GM12864 (cell line): ENCODE measurements around the gene CCDC137.
"Not testable (repeated sequence)": the region's sequence is repeated elsewhere in the genome, so short reads cannot be mapped to it uniquely, and the experiment has no call there.

ENCODE experiments used
- DNase-seq: peaks from one replicate; pipeline ENCODE4 v3.0.0-alpha.2; 2011; ENCODE audit warnings: low read depth
- H3K4me3 ChIP-seq: 2 replicates; pipeline ENCODE4 v1.5.1; 2011; ENCODE audit warnings: mild to moderate bottlenecking, low read depth, low read length, control low read depth
- TF ChIP-seq, protein P1 (sequence below): IDR thresholded peaks from 2 replicates; pipeline ENCODE4 v1.5.1; 2011; ENCODE audit warnings: low read depth, mild to moderate bottlenecking, moderate library complexity, low read length, control low read depth, inconsistent platforms; ENCODE audit errors: missing control alignments

CCDC137 gene, protein sequence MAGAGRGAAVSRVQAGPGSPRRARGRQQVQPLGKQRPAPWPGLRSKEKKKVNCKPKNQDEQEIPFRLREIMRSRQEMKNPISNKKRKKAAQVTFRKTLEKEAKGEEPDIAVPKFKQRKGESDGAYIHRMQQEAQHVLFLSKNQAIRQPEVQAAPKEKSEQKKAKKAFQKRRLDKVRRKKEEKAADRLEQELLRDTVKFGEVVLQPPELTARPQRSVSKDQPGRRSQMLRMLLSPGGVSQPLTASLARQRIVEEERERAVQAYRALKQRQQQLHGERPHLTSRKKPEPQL

DNA sequence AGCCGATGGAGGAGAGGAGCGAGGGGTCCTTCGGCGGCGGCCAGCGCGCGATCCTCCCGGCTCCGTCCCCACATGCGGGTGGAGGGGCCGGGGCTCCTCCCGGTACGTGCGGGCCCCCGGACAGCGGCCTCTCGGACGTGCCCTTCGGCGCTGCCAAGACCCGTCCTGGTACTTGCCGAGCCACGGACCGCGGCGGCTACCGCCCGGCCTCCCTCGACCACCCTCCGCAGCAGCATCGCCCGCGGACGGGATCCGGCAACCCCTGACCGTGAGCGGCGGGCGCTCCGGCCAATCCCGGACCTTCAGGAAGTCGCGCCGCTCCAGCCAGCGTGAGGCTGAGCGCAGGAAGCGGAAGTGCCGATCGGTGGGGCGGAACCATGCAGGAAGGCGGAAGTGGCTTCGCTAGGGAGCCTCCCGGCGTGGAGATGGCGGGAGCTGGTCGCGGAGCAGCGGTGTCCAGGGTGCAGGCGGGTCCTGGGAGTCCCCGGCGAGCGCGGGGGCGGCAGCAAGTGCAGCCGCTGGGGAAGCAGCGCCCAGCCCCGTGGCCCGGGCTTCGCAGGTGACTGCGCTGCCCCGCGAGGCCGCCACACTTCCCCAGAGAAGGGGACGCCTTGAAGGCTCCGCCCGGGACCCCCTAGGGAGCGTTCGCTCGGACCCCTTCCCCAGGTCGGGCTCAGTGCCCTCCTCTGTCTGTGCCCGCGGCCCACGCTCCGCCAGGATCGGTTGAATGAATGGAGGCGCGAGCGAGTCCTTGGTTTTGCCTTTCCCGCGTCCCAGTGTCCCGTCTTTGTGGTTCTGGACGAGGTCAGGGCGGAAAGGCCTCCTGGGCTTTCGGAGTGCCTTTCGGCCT, at the start of gene CCDC137, which contains the start of gene OXLD1:
CCDC137 (plus strand) TSS at position 396 of the 850 bp plus-strand sequence; CDS start at position 426, 30 bp downstream.
OXLD1 (minus strand) TSS at position 264 of the 850 bp plus-strand sequence; CDS start at position 236, 28 bp downstream.
- TF ChIP-seq, protein P1, sequence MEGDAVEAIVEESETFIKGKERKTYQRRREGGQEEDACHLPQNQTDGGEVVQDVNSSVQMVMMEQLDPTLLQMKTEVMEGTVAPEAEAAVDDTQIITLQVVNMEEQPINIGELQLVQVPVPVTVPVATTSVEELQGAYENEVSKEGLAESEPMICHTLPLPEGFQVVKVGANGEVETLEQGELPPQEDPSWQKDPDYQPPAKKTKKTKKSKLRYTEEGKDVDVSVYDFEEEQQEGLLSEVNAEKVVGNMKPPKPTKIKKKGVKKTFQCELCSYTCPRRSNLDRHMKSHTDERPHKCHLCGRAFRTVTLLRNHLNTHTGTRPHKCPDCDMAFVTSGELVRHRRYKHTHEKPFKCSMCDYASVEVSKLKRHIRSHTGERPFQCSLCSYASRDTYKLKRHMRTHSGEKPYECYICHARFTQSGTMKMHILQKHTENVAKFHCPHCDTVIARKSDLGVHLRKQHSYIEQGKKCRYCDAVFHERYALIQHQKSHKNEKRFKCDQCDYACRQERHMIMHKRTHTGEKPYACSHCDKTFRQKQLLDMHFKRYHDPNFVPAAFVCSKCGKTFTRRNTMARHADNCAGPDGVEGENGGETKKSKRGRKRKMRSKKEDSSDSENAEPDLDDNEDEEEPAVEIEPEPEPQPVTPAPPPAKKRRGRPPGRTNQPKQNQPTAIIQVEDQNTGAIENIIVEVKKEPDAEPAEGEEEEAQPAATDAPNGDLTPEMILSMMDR: no peak
- peak; percentile 89 for DNase-seq
- H3K4me3 ChIP-seq: peak within 1 kb of the TSS; percentile 94

DNA sequence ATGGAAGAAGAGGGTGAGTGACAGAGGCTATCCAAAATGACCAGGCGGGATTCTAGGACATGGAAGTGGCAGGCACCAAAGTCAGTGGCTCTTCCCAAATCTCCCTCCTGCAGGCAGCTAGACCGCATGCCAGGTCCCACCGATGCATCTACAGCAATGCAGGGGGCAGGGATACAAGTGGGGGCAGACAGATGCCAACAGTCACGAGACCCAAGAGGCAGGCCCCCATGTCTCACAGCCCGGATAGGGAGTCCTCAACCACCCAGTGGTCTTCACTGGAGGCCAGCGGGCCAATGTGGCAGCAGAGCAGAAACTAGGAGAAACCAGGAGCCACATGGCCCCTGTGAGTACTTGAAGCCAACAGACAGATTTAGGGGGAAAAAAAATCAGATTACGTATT, 49.7 kb upstream of the CCDC137 start:
- TF ChIP-seq, protein P1: no peak
- no peak for DNase-seq
- no peak overlapping the region for H3K4me3 ChIP-seq

DNA sequence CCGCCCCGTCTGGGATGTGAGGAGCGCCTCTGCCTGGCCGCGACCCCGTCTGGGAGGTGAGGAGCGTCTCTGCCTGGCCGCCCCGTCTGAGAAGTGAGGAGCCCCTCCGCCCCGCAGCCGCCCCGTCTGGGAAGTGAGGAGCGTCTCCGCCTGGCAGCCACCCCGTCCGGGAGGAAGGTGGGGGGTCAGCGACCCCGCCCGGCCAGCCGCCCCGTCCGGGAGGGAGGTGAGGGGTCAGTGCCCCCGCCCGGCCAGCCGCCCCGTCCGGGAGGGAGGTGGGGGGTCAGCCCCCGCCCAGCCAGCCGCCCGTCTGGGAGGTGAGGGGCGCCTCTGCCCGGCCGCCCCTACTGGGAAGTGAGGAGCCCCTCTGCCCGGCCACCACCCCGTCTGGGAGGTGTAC, 48.2 kb upstream of the CCDC137 start:
- not testable (repeated sequence) for DNase-seq, H3K4me3 ChIP-seq

DNA sequence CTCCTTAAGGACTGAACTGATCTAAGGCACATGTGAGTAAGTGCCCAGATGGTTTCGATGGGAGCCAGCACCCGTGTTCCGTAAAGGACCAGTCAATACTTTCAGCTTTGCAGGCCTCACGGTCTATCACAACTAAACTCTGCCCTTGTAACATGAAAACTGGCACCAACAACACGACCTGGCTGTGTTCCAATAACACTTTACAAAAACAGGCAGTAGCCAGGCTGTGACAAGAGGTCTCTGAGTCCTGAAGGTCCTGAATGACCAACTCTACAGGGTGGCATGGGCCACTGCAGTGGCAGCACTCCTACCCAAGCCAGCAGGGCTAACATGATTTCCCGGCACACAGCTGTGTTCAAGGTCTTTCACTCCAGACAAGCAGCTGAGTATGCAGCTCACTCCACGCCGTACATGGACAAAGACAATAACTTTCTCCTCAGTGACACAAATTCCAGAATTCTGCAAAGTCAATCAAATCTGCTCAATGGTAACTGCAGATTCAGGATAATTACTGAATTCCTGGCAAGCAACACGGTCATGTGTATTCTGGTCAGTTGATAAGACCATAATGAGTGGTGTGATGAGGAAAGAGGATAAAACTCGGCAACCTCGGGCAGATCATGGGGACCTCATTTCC, 44.9 kb upstream of the CCDC137 start:
- DNase-seq: no peak
- TF ChIP-seq, protein P1: no peak
- no peak overlapping the region for H3K4me3 ChIP-seq

DNA sequence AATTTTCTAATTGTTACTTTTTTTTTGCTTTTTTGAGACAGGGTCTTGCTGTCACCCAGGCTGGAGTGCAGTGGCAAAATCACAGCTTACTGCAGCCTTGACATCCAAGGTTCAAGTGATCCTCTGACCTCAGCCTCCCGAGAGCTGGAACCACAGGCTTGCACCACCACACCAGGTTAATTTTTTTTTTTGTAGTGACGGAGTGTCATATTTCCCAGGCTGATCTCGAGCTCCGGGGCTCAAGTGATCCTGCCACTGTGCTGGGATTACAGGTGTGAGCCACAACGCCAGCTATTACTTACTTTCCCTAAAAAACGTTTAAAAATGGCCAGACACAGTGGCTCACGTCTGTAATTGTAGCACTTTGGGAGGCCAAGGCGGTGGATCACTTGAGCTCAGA, 36.3 kb upstream of the CCDC137 start:
- no peak overlapping the region for H3K4me3 ChIP-seq
- no peak for DNase-seq

DNA sequence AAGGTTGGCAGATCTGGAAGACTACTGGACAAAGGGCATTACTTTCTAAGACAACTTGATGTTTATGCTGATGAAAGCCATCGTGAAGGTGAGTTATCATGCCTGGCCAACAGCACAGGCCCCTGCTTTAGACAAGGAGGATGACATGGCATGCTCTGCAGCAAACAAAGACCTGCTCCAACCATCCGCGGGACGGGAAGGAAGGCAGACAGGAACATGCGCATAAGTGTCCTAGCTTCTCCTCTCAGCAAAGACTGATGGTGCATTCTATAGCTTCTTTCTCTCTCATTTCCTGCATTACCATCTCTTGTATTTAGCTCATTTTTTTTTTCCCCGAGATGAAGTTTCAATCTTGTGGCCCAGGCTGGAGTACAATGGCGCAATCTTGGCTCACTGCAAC, 35.1 kb upstream of the CCDC137 start:
- TF ChIP-seq, protein P1: no peak
- H3K4me3 ChIP-seq: no peak overlapping the region
- no peak for DNase-seq

More for the DNA sequence above, 36.3 kb upstream of the CCDC137 start:
- TF ChIP-seq, protein P1: no peak

DNA sequence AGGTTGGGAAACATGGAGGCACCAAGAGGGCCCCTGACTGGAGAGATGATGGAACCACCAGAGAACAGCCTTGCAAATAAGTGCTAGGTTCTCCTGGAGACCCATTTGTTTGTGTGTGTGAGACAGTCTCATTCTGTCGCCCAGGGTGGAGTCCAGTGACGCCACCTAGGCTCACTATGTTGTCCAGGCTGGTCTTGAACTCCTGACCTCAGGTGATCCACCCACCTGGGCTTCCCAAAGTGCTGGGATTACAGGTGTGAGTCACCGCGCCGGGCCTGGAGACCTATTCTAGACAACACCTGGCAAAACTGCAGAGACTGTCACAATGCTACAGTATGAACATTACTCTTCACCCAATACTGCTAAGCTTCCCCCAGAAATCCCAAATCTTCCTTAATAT, 31.1 kb upstream of the CCDC137 start:
- DNase-seq: no peak
- H3K4me3 ChIP-seq: peak overlapping the region; percentile 89

More for the DNA sequence above, 31.1 kb upstream of the CCDC137 start:
- TF ChIP-seq, protein P1: no peak
